Activated effector memory CD4-positive, alpha-beta T cell treated with anti-CD3 and anti-CD28 coated beads, Interleukin-2, amount 50 U/mL, for 16 hours (primary cell): ENCODE data around the gene POLK.
"Not testable (repeated sequence)": the region's sequence is repeated elsewhere in the genome, so short reads cannot be mapped to it uniquely, and the experiment has no call there.

Experiments
- DNase-seq: peaks from one replicate; pipeline ENCODE4 v3.0.0-alpha.2; 2020

The POLK gene

GRCh38 chr5:75510836-75511434 is 756 bp upstream of the POLK start:
- peak; percentile 84 for DNase-seq

- DNase-seq: no peak
Observed at GRCh38 chr5:75512383-75513074, 838 bp downstream of the POLK start.

- DNase-seq: no peak
Observed at GRCh38 chr5:75513841-75514240, 2.1 kb downstream of the POLK start.

- DNase-seq: no peak
Observed at GRCh38 chr5:75514323-75514722, 2.6 kb downstream of the POLK start.

- no peak for DNase-seq
Observed at GRCh38 chr5:75519761-75520160, 8.1 kb downstream of the POLK start.

- no peak for DNase-seq
Observed at GRCh38 chr5:75521195-75521594, 9.5 kb downstream of the POLK start.

- no peak for DNase-seq
Observed at GRCh38 chr5:75522025-75522424, 10.3 kb downstream of the POLK start.

- no peak for DNase-seq
Observed at GRCh38 chr5:75522542-75522941, 10.9 kb downstream of the POLK start.

- DNase-seq: no peak
Observed at GRCh38 chr5:75523275-75523674, 11.6 kb downstream of the POLK start.

- DNase-seq: no peak
Observed at GRCh38 chr5:75524071-75524470, 12.4 kb downstream of the POLK start.

GRCh38 chr5:75524591-75524990 is 12.9 kb downstream of the POLK start:
- DNase-seq: no peak

- DNase-seq: no peak
Observed at GRCh38 chr5:75525344-75525743, 13.7 kb downstream of the POLK start.

GRCh38 chr5:75526070-75526469 is 14.4 kb downstream of the POLK start:
- DNase-seq: no peak

- DNase-seq: no peak
Observed at GRCh38 chr5:75529185-75529584, 17.5 kb downstream of the POLK start.

- no peak for DNase-seq
Observed at GRCh38 chr5:75532190-75532589, 20.5 kb downstream of the POLK start.

GRCh38 chr5:75533716-75534115 is 22.0 kb downstream of the POLK start:
- DNase-seq: not testable (repeated sequence)

- DNase-seq: no peak
Observed at GRCh38 chr5:75534734-75535133, 23.0 kb downstream of the POLK start.

GRCh38 chr5:75536147-75536546 is 24.5 kb downstream of the POLK start:
- no peak for DNase-seq

- no peak for DNase-seq
Observed at GRCh38 chr5:75536694-75537360, 25.1 kb downstream of the POLK start.

GRCh38 chr5:75538211-75538610 is 26.5 kb downstream of the POLK start:
- DNase-seq: no peak

GRCh38 chr5:75545131-75545530 is 33.4 kb downstream of the POLK start:
- no peak for DNase-seq

- DNase-seq: no peak
Observed at GRCh38 chr5:75546830-75547229, 35.1 kb downstream of the POLK start.

GRCh38 chr5:75547812-75548211 is 36.1 kb downstream of the POLK start:
- no peak for DNase-seq

- DNase-seq: no peak
Observed at GRCh38 chr5:75550597-75550996, 38.9 kb downstream of the POLK start.
